IMR-90 (cell line): Measurements from ENCODE around the gene ANKRD55. TPM values are rescaled to one million over a fixed set of nuclear protein-coding genes. Genes with fewer than 3 reads are reported as not detected.

Experiments
- ATAC-seq: fragments of 200-7000 bp; cut with Tn5 transposase; 2 replicates; pipeline ENCODE4 v1.9.1; 2020; ENCODE audit warnings: low read depth, mild to moderate bottlenecking, moderate library complexity
- BruUV-seq: library from RNA; stranded (reverse); fragments of 400-500 nt; replicated peaks from 2 replicates; lab custom pipeline; 2021; lab: Mats Ljungman, UMichigan
- CTCF ChIA-PET: fragments of 300-600 bp; formaldehyde crosslinking; extraction: SDS; loops from one replicate; lab custom pipeline; 2021; ENCODE audit warnings: antibody characterized with exemption; lab: Yijun Ruan, JAX
- POLR2A ChIA-PET: fragments of 300-600 bp; sonication (Branson Sonifier 250); formaldehyde crosslinking; loops from one replicate; lab custom pipeline; 2022; ENCODE audit warnings: antibody characterized with exemption; ENCODE audit not compliant: unreplicated experiment; lab: Charles Lee
- DNase-seq: peaks from one replicate; pipeline ENCODE4 v3.0.0; 2013
- H2AFZ ChIP-seq: replicated peaks from 2 replicates; pipeline ENCODE3; 2013; ENCODE audit warnings: low read length, mild to moderate bottlenecking; ENCODE audit not compliant: poor library complexity
- H2AK5ac ChIP-seq: 2 replicates; pipeline ENCODE4 v1.6.1; 2013; ENCODE audit warnings: low read depth, low read length, inconsistent platforms
- H2AK9ac ChIP-seq: replicated peaks from 2 replicates; pipeline ENCODE3; 2013; ENCODE audit warnings: mild to moderate bottlenecking, low read depth, low read length, moderate library complexity; ENCODE audit not compliant: poor library complexity
- H2BK120ac ChIP-seq: 2 replicates; pipeline ENCODE4 v1.6.1; 2013; ENCODE audit warnings: low read depth, low read length, inconsistent platforms
- H2BK15ac ChIP-seq: 3 replicates; pipeline ENCODE4 v1.6.1; 2013; ENCODE audit warnings: low read depth, low read length, inconsistent platforms
- H2BK20ac ChIP-seq: 2 replicates; pipeline ENCODE4 v1.6.1; 2013; ENCODE audit warnings: low read depth, mild to moderate bottlenecking, inconsistent platforms, low read length, moderate library complexity
- H2BK5ac ChIP-seq: 2 replicates; pipeline ENCODE4 v1.6.1; 2013; ENCODE audit warnings: mild to moderate bottlenecking, low read depth, low read length, inconsistent platforms; ENCODE audit not compliant: poor library complexity, severe bottlenecking
- H3K14ac ChIP-seq: replicated peaks from 2 replicates; pipeline ENCODE4 v1.6.1; 2013; ENCODE audit warnings: low read depth, low read length, inconsistent platforms
- H3K18ac ChIP-seq: 2 replicates; pipeline ENCODE4 v1.6.1; 2013; ENCODE audit warnings: low read depth, low read length, control low read depth
- H3K23ac ChIP-seq: 2 replicates; pipeline ENCODE4 v1.6.1; 2013; ENCODE audit warnings: low read depth, low read length, inconsistent platforms
- H3K27ac ChIP-seq: 2 replicates; pipeline ENCODE4 v1.5.1; 2013; ENCODE audit warnings: mild to moderate bottlenecking, control low read depth, low read length; ENCODE audit not compliant: insufficient read depth
- H3K27me3 ChIP-seq: 2 replicates; pipeline ENCODE4 v1.6.1; 2013; ENCODE audit warnings: low read length; ENCODE audit not compliant: control insufficient read depth, insufficient read depth
- H3K36me3 ChIP-seq: 2 replicates; pipeline ENCODE4 v1.6.1; 2013; ENCODE audit warnings: low read length, mixed read lengths; ENCODE audit not compliant: control insufficient read depth, insufficient read depth
- H3K4ac ChIP-seq: 2 replicates; pipeline ENCODE4 v1.6.1; 2013; ENCODE audit warnings: low read depth, low read length, inconsistent platforms
- H3K4me1 ChIP-seq: 2 replicates; pipeline ENCODE4 v1.6.1; 2013; ENCODE audit warnings: low read length, mixed read lengths; ENCODE audit not compliant: control insufficient read depth, insufficient read depth
- H3K4me2 ChIP-seq: 2 replicates; pipeline ENCODE4 v1.6.1; 2013; ENCODE audit warnings: low read depth, mild to moderate bottlenecking, control low read depth, low read length, moderate library complexity
- H3K4me3 ChIP-seq: 2 replicates; pipeline ENCODE4 v1.5.1; 2013; ENCODE audit warnings: low read depth, mild to moderate bottlenecking, control low read depth, low read length, moderate library complexity; ENCODE audit not compliant: insufficient read depth
- H3K56ac ChIP-seq: 2 replicates; pipeline ENCODE4 v1.6.1; 2013; ENCODE audit warnings: low read length, inconsistent platforms; ENCODE audit not compliant: insufficient read depth; ENCODE audit errors: extremely low read depth
- H3K79me1 ChIP-seq, 2 experiments: 2 replicates each; pipeline ENCODE4 v1.6.1; 2013; ENCODE audit warnings: low read length in 2 of 2, inconsistent platforms in 1 of 2, low read depth in 1 of 2
- H3K9ac ChIP-seq: 2 replicates; pipeline ENCODE4 v1.6.1; 2013; ENCODE audit warnings: low read depth, low read length, control low read depth
- H3K9me1 ChIP-seq: 2 replicates; pipeline ENCODE4 v1.6.1; 2013; ENCODE audit warnings: low read length, inconsistent platforms; ENCODE audit not compliant: insufficient read depth
- H3K9me3 ChIP-seq: 2 replicates; pipeline ENCODE4 v1.6.1; 2013; ENCODE audit warnings: low read length; ENCODE audit not compliant: control insufficient read depth, insufficient read depth
- H4K20me1 ChIP-seq: 2 replicates; pipeline ENCODE4 v1.6.1; 2013; ENCODE audit warnings: low read length, inconsistent platforms; ENCODE audit not compliant: insufficient read depth
- H4K5ac ChIP-seq: 2 replicates; pipeline ENCODE4 v1.6.1; 2013; ENCODE audit warnings: mild to moderate bottlenecking, low read depth, low read length, control low read depth
- H4K8ac ChIP-seq, 2 experiments: 2 replicates each; pipeline ENCODE4 v1.6.1; 2013; ENCODE audit warnings: low read depth in 2 of 2, low read length in 2 of 2, control low read depth in 1 of 2, inconsistent platforms in 1 of 2
- H4K91ac ChIP-seq: 2 replicates; pipeline ENCODE4 v1.6.1; 2013; ENCODE audit warnings: low read depth, low read length, inconsistent platforms; ENCODE audit not compliant: insufficient read depth
- BHLHE40 ChIP-seq: fragments of 150-350 bp; IDR thresholded peaks from 2 replicates; pipeline ENCODE4 v1.6.1; 2016; ENCODE audit warnings: mild to moderate bottlenecking, low read depth, low read length
- CEBPB ChIP-seq: IDR thresholded peaks from 2 replicates; pipeline ENCODE4 v1.6.1; 2012; ENCODE audit warnings: low read depth, low read length, improper control_type of control experiment
- CHD1 ChIP-seq: IDR thresholded peaks from 2 replicates; pipeline ENCODE4 v1.6.1; 2012; ENCODE audit warnings: low read depth, low read length, improper control_type of control experiment
- FOS ChIP-seq: fragments of 150-350 bp; IDR thresholded peaks from 2 replicates; pipeline ENCODE4 v1.6.1; 2016; ENCODE audit warnings: low read depth, low read length
- MAFK ChIP-seq: IDR thresholded peaks from 2 replicates; pipeline ENCODE4 v1.6.1; 2012; ENCODE audit warnings: low read depth, low read length, improper control_type of control experiment
- MAZ ChIP-seq: IDR thresholded peaks from 2 replicates; pipeline ENCODE4 v1.6.1; 2012; ENCODE audit warnings: low read depth, mild to moderate bottlenecking, low read length, improper control_type of control experiment, moderate library complexity, borderline replicate concordance
- MXI1 ChIP-seq: IDR thresholded peaks from 2 replicates; pipeline ENCODE4 v1.6.1; 2012; ENCODE audit warnings: low read depth, mild to moderate bottlenecking, low read length, moderate library complexity, borderline replicate concordance
- NFE2L2 ChIP-seq: fragments of 150-350 bp; IDR thresholded peaks from 2 replicates; pipeline ENCODE4 v1.6.1; 2016; ENCODE audit warnings: low read depth, mild to moderate bottlenecking, low read length
- POLR2A ChIP-seq: IDR thresholded peaks from 2 replicates; pipeline ENCODE4 v1.6.1; 2012; ENCODE audit warnings: mild to moderate bottlenecking, low read depth, low read length
- RAD21 ChIP-seq: IDR thresholded peaks from 2 replicates; pipeline ENCODE4 v1.6.1; 2012; ENCODE audit warnings: low read length, improper control_type of control experiment
- RCOR1 ChIP-seq: IDR thresholded peaks from 2 replicates; pipeline ENCODE4 v1.6.1; 2012; ENCODE audit warnings: mild to moderate bottlenecking, low read length, improper control_type of control experiment; ENCODE audit not compliant: insufficient replicate concordance
- RFX5 ChIP-seq: IDR thresholded peaks from 2 replicates; pipeline ENCODE4 v1.8.0; 2012; ENCODE audit warnings: low read depth, mild to moderate bottlenecking, low read length, moderate library complexity
- SMC3 ChIP-seq: fragments of 150-350 bp; IDR thresholded peaks from 2 replicates; pipeline ENCODE4 v1.6.1; 2016; ENCODE audit warnings: low read depth, mild to moderate bottlenecking, antibody characterized with exemption, low read length, moderate library complexity
- WGBS, 2 experiments: methylation state at CpG; one replicate each; pipeline versions ENCODE4 v1.1.5 to v1.1.7; 2013; ENCODE audit warnings: missing lambda C conversion rate in 2 of 2; ENCODE audit not compliant: insufficient read length in 1 of 2; ENCODE audit errors: extremely low coverage in 2 of 2; 5-methylcytosine and 5-hydroxymethylcytosine counted together
- dilution Hi-C: fragments of 300-500 bp; cut with HindIII; formaldehyde crosslinking; loops from one replicate; pipeline ENCODE4 v1.14.3; 2018; ENCODE audit warnings: low sequenced_read_pairs; ENCODE audit not compliant: unreplicated experiment
- in situ Hi-C: fragments of 300-500 bp; cut with MboI; formaldehyde crosslinking; loops from 3 replicates; pipeline ENCODE4 v1.14.3; 2019; ENCODE audit warnings: low sequenced_read_pairs, inconsistent platforms, mixed read lengths
- intact Hi-C: fragments of 100-400 bp; cut with micrococcal nuclease; formaldehyde crosslinking; loops from 2 replicates; pipeline ENCODE4 v1.10.0; 2022
- polyA plus RNA-seq, 3 experiments: library from polyadenylated mRNA; depleted of rRNA; stranded (reverse); fragments of >200 nt; gene quantifications; 2 replicates each; pipeline ENCODE4 v1.2.3, GENCODE V29; 2012; ENCODE audit warnings: low replicate concordance in 1 of 3
- total RNA-seq: library from RNA; depleted of rRNA; stranded (reverse); fragments of >200 nt; gene quantifications from 2 replicates; pipeline ENCODE4 v1.2.3, GENCODE V29; 2012
- TF ChIP-seq, protein P1 (sequence below): fragments of 150-350 bp; IDR thresholded peaks from 2 replicates; pipeline ENCODE4 v1.6.1; 2016; ENCODE audit warnings: low read depth, mild to moderate bottlenecking, low read length, moderate library complexity, borderline replicate concordance
- TF ChIP-seq, protein P2 (sequence below): conservative IDR thresholded peaks from 2 replicates; pipeline ENCODE4 v1.5.1; 2012; ENCODE audit warnings: mild to moderate bottlenecking, low read depth, low read length, improper control_type of control experiment
- TF ChIP-seq, protein P3 (sequence below): fragments of 150-350 bp; IDR thresholded peaks from 2 replicates; pipeline ENCODE4 v1.6.1; 2017; ENCODE audit warnings: mild to moderate bottlenecking, antibody characterized with exemption, low read length, low read depth

Gene ANKRD55
- total and polyA plus RNA-seq, 2 of the 4 experiments (the other 2 are of a cell fraction), result not detected

- Histone ChIP-seq H2BK5ac (no peak overlapping the region), H4K91ac (no peak overlapping the region), H3K4ac (no peak overlapping the region), H4K8ac (0 out of 4 replicates have a peak overlapping the region, but pooled peaks of 1 of the 2 experiments have one; percentile 30), H2BK15ac (no peak overlapping the region), H4K20me1 (no peaks in the 10 kb centered on the region), H3K18ac (no peak overlapping the region), H3K4me3 (no peak overlapping the region), H3K27me3 (no peaks in the 10 kb centered on the region), H2AK9ac (no peak overlapping the region), H4K5ac (no peak overlapping the region), H3K56ac (no peak overlapping the region), H3K23ac (no peak overlapping the region), H3K79me1 (no peaks in the 10 kb centered on the region), H3K4me1 (peaks cover 14% of the 10 kb centered on the region; the same call in 1 of the 2 replicates), H2AK5ac (no peak overlapping the region), H3K9me3 (no peaks in the 10 kb centered on the region), H3K9ac (no peak overlapping the region), H3K14ac (no peak overlapping the region; the same call in 1 of the 2 replicates), H3K9me1 (peaks cover 9% of the 10 kb centered on the region; the same call in 1 of the 2 replicates), H3K27ac (no peak overlapping the region), H2BK120ac (no peak overlapping the region), H3K36me3 (no peaks in the 10 kb centered on the region), H3K4me2 (no peak overlapping the region), H2AFZ (no peak overlapping the region), H2BK20ac (0 out of 2 replicates have a peak overlapping the region, but pooled peaks have one; percentile 5)
- no CpG with 5 or more reads among the region's 2 CpGs for WGBS, 2 experiments
- dilution Hi-C loops (no loop called here), intact Hi-C loops (no loop called here), in situ Hi-C loops (no loop called here)
- TF ChIP-seq, protein P1, sequence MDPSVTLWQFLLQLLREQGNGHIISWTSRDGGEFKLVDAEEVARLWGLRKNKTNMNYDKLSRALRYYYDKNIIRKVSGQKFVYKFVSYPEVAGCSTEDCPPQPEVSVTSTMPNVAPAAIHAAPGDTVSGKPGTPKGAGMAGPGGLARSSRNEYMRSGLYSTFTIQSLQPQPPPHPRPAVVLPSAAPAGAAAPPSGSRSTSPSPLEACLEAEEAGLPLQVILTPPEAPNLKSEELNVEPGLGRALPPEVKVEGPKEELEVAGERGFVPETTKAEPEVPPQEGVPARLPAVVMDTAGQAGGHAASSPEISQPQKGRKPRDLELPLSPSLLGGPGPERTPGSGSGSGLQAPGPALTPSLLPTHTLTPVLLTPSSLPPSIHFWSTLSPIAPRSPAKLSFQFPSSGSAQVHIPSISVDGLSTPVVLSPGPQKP, result no peak
- TF ChIP-seq, protein P2, sequence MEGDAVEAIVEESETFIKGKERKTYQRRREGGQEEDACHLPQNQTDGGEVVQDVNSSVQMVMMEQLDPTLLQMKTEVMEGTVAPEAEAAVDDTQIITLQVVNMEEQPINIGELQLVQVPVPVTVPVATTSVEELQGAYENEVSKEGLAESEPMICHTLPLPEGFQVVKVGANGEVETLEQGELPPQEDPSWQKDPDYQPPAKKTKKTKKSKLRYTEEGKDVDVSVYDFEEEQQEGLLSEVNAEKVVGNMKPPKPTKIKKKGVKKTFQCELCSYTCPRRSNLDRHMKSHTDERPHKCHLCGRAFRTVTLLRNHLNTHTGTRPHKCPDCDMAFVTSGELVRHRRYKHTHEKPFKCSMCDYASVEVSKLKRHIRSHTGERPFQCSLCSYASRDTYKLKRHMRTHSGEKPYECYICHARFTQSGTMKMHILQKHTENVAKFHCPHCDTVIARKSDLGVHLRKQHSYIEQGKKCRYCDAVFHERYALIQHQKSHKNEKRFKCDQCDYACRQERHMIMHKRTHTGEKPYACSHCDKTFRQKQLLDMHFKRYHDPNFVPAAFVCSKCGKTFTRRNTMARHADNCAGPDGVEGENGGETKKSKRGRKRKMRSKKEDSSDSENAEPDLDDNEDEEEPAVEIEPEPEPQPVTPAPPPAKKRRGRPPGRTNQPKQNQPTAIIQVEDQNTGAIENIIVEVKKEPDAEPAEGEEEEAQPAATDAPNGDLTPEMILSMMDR, result no peak
- no peak for TF ChIP-seq MAFK
- no peak for TF ChIP-seq NFE2L2
- no peak for TF ChIP-seq POLR2A
- no peak for TF ChIP-seq BHLHE40
- TF ChIP-seq RFX5, result no peak
- no peak for TF ChIP-seq CEBPB
- TF ChIP-seq MAZ, result no peak
- no peak for TF ChIP-seq CHD1
- TF ChIP-seq FOS, result no peak
- no peak for TF ChIP-seq RCOR1
- TF ChIP-seq, protein P3, sequence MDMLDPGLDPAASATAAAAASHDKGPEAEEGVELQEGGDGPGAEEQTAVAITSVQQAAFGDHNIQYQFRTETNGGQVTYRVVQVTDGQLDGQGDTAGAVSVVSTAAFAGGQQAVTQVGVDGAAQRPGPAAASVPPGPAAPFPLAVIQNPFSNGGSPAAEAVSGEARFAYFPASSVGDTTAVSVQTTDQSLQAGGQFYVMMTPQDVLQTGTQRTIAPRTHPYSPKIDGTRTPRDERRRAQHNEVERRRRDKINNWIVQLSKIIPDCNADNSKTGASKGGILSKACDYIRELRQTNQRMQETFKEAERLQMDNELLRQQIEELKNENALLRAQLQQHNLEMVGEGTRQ, result no peak
- TF ChIP-seq MXI1, result no peak
- TF ChIP-seq RAD21, result no peak
- no peak for TF ChIP-seq SMC3
- ATAC-seq (no peak), DNase-seq (no peak)
- CTCF ChIA-PET, result no interaction called here
- no TSS peak for BruUV-seq
- POLR2A ChIA-PET, result interaction anchor here (0.6 kb wide), 1 partner anchor 94 kb away, joined by 3 read pairs; no protein-coding TSS in a partner anchor
Measured at GRCh38 chr5:56070851-56071465, 162.2 kb downstream of the ANKRD55 start.
